Measurements from ENCODE around the gene SDHB. TPM values are rescaled to one million over a fixed set of nuclear protein-coding genes. Genes with fewer than 3 reads are reported as not detected.

SDHB gene
- total RNA-seq, 6 experiments from 2014 or later = 139 to 244 (median 178) TPM

DNA sequence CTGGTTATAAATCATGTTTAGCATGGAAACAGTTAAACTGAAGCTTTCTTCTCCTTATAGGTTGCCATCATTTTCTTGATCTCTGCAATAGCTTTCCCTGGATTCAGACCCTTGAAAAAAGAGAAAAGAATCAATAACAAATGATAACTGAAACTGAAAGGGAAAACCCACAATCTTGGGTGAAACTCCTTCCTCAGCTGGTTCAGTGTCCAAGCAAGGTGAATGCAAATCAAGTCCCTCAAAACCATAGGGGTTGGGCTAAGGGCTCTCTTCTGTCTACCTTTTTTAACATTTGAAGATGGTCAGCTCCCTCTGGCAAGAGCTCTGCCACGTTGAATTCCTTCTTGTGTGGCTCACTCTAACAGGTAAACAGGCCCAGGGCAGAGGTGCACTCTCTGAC is 35.0 kb downstream of the SDHB start:
- peaks cover 0 to 5% (median 0%) of the 10 kb centered on the region in 4 donors for H3K4me1 ChIP-seq
- H3K9me3 ChIP-seq = no peaks in the 10 kb centered on the region
- no peak for DNase-seq
- WGBS (ENCODE audit: insufficient coverage, low coverage, low lambda C conversion rate, missing lambda C conversion rate) = 36% methylated on average over 1 of the region's 1 CpG
- H3K27me3 ChIP-seq = no peaks in the 10 kb centered on the region
- TF ChIP-seq, protein P1, sequence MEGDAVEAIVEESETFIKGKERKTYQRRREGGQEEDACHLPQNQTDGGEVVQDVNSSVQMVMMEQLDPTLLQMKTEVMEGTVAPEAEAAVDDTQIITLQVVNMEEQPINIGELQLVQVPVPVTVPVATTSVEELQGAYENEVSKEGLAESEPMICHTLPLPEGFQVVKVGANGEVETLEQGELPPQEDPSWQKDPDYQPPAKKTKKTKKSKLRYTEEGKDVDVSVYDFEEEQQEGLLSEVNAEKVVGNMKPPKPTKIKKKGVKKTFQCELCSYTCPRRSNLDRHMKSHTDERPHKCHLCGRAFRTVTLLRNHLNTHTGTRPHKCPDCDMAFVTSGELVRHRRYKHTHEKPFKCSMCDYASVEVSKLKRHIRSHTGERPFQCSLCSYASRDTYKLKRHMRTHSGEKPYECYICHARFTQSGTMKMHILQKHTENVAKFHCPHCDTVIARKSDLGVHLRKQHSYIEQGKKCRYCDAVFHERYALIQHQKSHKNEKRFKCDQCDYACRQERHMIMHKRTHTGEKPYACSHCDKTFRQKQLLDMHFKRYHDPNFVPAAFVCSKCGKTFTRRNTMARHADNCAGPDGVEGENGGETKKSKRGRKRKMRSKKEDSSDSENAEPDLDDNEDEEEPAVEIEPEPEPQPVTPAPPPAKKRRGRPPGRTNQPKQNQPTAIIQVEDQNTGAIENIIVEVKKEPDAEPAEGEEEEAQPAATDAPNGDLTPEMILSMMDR (IDR thresholded peaks at IDR 0.05) = no peak
- TF ChIP-seq POLR2A (IDR thresholded peaks at IDR 0.05) = no peak
- H3K4me3 ChIP-seq = no peak overlapping the region
- H3K27ac ChIP-seq = no peak overlapping the region
- peaks cover 0 to 64% (median 42%) of the 10 kb centered on the region in 4 donors for H3K36me3 ChIP-seq
- ATAC-seq = no peak
- intact Hi-C loops (cut with DNase I) = loop anchor here in 1 of 2 donors (10.0 kb wide), 1 partner anchor 54 kb away; no protein-coding TSS in a partner anchor

DNA sequence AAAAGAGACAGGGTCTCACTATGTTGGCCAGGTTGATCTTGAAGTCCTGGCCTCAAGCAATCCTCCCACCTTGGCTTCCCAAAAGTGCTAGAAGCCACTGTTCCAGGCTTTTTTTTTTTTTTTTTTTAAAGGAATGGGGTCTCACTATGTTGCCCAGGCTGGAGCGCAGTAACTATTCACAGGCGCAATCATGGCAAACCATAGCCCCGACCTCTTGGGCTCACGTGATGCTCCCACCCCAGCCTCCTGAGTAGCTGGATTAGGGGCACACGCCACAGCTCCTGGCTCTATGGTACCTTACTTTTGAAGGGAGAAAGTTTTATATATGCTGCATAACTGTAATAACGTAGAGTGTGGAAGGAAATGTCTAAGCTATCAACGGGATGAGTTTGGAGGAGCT is 36.4 kb downstream of the SDHB start:
- ATAC-seq (no peak), DNase-seq (no peak)
- no peak overlapping the region for H3K4me3 ChIP-seq
- H3K27ac ChIP-seq = no peak overlapping the region
- 89% methylated on average over 7 of the region's 7 CpGs for WGBS (ENCODE audit: insufficient coverage, low coverage, low lambda C conversion rate, missing lambda C conversion rate)
- H3K4me1 ChIP-seq = peaks cover 0 to 5% (median 0%) of the 10 kb centered on the region in 4 donors
- H3K9me3 ChIP-seq = no peaks in the 10 kb centered on the region
- H3K36me3 ChIP-seq = peaks cover 0 to 50% (median 32%) of the 10 kb centered on the region in 4 donors
- no peak for TF ChIP-seq POLR2A (IDR thresholded peaks at IDR 0.05)
- TF ChIP-seq, protein P1 (IDR thresholded peaks at IDR 0.05) = no peak
- H3K27me3 ChIP-seq = no peaks in the 10 kb centered on the region
- intact Hi-C loops (cut with DNase I) = loop anchor here in 1 of 2 donors (10.0 kb wide), 1 partner anchor 53 kb away; no protein-coding TSS in a partner anchor

DNA sequence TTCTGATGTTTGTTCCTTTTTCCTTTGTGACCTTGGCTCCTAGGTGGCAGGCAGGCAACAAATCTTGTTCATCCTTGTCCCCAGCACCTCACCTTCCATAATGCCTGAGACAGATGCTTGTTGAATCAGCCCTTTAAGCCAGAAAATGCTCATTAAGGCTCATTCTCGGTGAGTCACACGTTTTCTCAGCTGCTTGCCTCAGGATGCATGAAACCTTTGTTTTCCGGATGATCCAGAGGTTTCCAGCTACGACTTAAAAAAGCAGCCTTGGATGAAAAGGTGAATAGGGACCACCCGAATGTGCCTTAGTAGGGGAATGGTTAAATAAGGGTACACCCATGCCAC is 37.5 kb downstream of the SDHB start:
- no peak for DNase-seq
- WGBS (ENCODE audit: insufficient coverage, low coverage, low lambda C conversion rate, missing lambda C conversion rate) = 69% methylated on average over 5 of the region's 5 CpGs
- Histone ChIP-seq H3K4me1 (peaks cover 0 to 9% (median 0%) of the 10 kb centered on the region in 4 donors), H3K4me3 (no peak overlapping the region), H3K27ac (no peak overlapping the region), H3K9me3 (no peaks in the 10 kb centered on the region), H3K27me3 (no peaks in the 10 kb centered on the region), H3K36me3 (peaks cover 0 to 38% (median 22%) of the 10 kb centered on the region in 4 donors)
- TF ChIP-seq, protein P1 (IDR thresholded peaks at IDR 0.05) = no peak
- no peak for TF ChIP-seq POLR2A (IDR thresholded peaks at IDR 0.05)
- no peak for ATAC-seq
- intact Hi-C loops (cut with DNase I) = loop anchor here in 1 of 2 donors (10.0 kb wide), 1 partner anchor 51 kb away; no protein-coding TSS in a partner anchor

DNA sequence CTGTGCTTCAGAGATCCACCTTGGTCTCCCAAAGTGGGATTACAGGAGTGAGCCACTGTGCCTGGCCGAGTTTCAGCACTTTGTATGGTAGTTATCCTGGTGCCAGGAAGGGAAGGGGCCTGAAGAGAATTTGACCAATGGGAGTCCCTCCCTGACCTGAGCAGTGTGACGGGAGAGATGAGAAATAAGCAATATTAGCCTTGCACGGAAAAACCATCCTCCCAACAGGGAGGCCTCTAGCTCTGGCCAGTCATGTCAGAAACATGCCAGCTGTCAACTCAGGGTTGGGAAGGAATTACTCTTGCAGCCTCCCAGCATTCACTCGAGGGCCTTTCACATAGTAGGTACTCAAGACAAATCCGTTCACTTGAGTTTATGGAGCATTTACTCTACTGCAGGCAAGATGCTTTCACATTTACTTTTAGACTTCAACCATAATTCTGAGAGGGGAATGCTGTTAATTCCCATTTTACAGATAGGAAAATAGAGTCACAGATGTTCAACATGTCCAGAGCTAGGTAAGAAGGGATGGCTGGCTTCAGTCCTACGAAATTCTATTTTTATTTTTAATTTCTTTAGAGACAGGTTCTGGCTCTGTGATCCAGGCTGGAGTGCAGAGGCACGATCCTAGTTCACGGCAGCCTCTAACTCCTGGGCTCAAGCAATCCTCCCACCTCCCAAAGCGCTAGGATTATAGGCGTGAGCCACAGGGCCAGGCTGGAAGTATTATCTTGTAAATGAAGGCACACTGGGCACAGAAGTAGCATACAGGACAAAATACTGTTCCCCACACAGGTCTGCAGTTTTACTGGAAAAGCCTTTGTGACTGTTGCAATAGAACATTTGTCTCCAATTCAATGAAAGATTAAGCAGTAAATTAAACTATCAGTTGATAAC is 38.9 kb downstream of the SDHB start:
- peak in 1 of 3 donors; percentile 7 for DNase-seq
- 55% methylated on average over 4 of the region's 10 CpGs for WGBS (ENCODE audit: insufficient coverage, low coverage, low lambda C conversion rate, missing lambda C conversion rate)

More for the DNA sequence above, 38.9 kb downstream of the SDHB start:
- Histone ChIP-seq H3K9me3 (no peaks in the 10 kb centered on the region), H3K27ac (no peak overlapping the region), H3K27me3 (no peaks in the 10 kb centered on the region), H3K4me1 (peaks cover 0 to 21% (median 4%) of the 10 kb centered on the region in 4 donors), H3K36me3 (peaks cover 0 to 25% (median 12%) of the 10 kb centered on the region in 4 donors), H3K4me3 (no peak overlapping the region)
- intact Hi-C loops (cut with DNase I) = loop anchor here in 1 of 2 donors (10.0 kb wide), 1 partner anchor 50 kb away; no protein-coding TSS in a partner anchor
- TF ChIP-seq, protein P1 (IDR thresholded peaks at IDR 0.05) = no peak
- no peak for TF ChIP-seq POLR2A (IDR thresholded peaks at IDR 0.05)
- ATAC-seq = no peak

All from right lobe of liver (tissue), 6 donors.